Measurements from ENCODE around the gene MAGEC1.
"Not testable (repeated sequence)": the region's sequence is repeated elsewhere in the genome, so short reads cannot be mapped to it uniquely, and the experiment has no call there.

MAGEC1 gene

GRCh38 chrX:141903400-141904155, at the start of gene MAGEC1:
TSS of gene MAGEC1 (plus strand) at chrX:141903894. CDS start at chrX:141905073, 1,179 bp downstream.
- TF ChIP-seq, protein P1, sequence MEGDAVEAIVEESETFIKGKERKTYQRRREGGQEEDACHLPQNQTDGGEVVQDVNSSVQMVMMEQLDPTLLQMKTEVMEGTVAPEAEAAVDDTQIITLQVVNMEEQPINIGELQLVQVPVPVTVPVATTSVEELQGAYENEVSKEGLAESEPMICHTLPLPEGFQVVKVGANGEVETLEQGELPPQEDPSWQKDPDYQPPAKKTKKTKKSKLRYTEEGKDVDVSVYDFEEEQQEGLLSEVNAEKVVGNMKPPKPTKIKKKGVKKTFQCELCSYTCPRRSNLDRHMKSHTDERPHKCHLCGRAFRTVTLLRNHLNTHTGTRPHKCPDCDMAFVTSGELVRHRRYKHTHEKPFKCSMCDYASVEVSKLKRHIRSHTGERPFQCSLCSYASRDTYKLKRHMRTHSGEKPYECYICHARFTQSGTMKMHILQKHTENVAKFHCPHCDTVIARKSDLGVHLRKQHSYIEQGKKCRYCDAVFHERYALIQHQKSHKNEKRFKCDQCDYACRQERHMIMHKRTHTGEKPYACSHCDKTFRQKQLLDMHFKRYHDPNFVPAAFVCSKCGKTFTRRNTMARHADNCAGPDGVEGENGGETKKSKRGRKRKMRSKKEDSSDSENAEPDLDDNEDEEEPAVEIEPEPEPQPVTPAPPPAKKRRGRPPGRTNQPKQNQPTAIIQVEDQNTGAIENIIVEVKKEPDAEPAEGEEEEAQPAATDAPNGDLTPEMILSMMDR (conservative IDR thresholded peaks at IDR 0.05), result no peak
- no peak for TF ChIP-seq ZFX (IDR thresholded peaks at IDR 0.05)
- no peak within 1 kb of the TSS; the same call in 1 of the 2 replicates for H3K27ac ChIP-seq

DNA sequence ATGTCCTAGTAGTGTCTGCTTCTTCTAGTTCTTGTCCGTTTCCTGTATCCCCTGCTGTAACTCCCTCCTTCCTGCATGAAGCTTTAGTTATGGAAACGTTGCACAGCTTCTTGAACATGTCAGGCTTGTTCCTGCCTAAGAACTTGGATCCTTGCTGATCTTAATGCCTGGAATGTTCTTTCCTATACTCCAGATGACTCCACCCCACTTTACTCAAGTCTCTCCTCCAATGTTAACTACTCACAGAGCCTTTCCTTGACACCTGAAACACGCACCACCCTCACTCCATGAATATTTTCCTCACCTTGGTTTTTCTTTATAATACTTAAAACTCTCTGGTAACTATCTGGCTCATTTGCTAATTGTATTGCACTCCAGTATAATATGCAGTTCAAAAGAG, 46.2 kb upstream of the MAGEC1 start:
- no peak overlapping the region for H3K27ac ChIP-seq
- TF ChIP-seq, protein P1 (conservative IDR thresholded peaks at IDR 0.05), result no peak
- TF ChIP-seq ZFX (IDR thresholded peaks at IDR 0.05), result no peak

DNA sequence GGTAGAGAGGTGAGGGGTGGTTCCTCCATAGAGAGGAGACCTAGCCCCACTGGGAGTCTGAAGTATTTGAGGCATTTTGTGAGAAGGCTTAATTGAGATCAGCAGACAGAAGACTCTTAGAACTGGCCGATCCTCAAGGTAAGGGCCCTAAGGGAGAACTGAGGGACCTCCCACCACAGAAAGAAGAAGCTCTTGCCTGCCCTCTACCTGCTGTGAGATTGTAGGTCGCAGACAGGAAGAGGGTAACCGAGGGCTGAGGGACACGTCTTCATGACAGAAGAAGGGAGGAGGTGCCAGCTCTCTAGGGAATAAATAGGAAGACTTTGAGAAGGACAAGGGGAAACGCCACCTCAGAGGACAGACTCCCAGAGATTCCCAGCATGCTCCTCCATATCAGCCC, 24.1 kb upstream of the MAGEC1 start:
- TF ChIP-seq ZFX (IDR thresholded peaks at IDR 0.05), result no peak
- TF ChIP-seq, protein P1 (conservative IDR thresholded peaks at IDR 0.05), result peak; percentile 9; the same call in 1 of the 2 replicates
- no peak overlapping the region for H3K27ac ChIP-seq

GRCh38 chrX:141888811-141889210, 14.9 kb upstream of the MAGEC1 start:
- H3K27ac ChIP-seq, result not testable (repeated sequence)

DNA sequence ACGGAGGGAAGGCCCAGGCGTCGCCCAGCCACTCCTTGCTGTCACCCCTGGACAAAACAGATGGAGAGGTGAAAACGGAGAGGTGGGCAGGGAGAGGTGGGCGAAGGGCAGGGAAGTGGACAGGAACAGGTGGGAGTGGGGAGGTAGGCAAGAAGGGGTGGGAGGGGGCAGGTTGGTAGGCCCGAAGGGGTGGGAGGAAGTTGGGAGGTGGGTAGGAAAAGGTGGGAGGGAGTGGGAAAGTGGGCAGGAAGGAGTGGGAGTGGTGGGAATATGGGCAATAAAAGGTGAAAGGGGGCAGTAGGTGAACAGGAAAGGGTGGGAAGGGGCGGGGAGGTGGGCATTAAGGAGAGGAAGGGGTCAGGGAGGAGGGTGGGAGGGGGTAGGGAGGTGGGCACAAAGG, 9.0 kb upstream of the MAGEC1 start:
- TF ChIP-seq, protein P1 (conservative IDR thresholded peaks at IDR 0.05), result no peak
- TF ChIP-seq ZFX (IDR thresholded peaks at IDR 0.05), result no peak
- H3K27ac ChIP-seq, result no peak overlapping the region

DNA sequence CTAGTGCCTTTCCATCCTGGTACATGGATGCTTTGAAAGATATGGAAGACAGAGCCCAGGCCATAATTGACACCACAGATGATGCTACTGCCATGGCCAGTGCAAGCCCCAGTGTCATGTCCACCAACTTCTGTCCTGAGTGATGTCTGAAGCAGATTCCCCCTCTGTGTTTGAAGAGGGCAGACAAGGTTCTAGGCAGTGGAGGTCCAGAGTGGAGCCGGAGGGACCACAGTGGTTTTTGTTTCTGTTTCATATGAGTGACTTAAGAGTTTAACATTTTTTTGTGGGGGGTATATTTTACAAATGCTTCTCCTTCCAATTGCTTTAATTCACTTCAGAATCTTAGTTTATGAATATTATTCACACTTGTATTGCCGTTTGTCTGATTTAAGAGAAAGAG, 6.0 kb upstream of the MAGEC1 start:
- TF ChIP-seq, protein P1 (conservative IDR thresholded peaks at IDR 0.05), result no peak
- no peak for TF ChIP-seq ZFX (IDR thresholded peaks at IDR 0.05)
- H3K27ac ChIP-seq, result no peak overlapping the region

DNA sequence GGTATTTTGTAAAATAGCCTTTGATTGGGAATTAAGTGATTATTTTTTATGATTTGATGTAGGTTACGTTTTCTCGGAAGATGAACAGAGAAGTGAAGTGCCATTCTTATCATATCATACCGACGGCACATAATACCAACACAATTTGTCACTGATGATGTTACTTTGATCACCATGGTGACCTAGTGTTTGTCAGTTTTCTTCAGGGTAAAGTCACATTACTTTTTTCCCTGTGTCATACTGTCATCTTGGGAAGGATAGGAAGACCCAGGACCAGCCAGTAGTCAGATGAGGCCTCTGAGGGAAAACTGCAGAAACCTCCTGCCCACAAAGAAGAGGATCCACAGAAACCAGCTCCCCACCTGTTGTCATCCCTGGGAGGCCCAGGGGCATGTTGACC, 1.3 kb upstream of the MAGEC1 start:
- H3K27ac ChIP-seq, result no peak overlapping the region; the same call in 1 of the 2 replicates
- TF ChIP-seq, protein P1 (conservative IDR thresholded peaks at IDR 0.05), result no peak
- TF ChIP-seq ZFX (IDR thresholded peaks at IDR 0.05), result no peak

DNA sequence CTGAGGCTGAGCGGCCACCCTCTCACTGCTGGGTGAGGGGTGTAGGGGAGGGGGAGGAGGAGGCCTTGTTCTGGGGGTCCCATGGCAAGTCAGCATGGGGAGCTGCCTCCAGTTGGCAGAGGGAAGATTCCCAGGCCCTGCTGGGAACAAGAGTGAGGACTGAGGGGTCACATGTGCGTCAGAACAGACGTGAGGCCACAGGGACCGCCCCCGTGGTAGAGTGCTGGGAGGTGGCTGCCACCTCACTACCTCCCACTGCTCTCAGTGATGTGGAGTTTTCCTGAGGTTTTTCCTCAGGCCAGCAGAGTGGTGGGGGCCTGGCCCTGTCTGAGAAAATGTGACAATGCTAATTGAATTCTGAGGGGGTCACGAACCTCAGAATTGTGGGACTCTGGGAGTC, 568 bp downstream of the MAGEC1 start:
- TF ChIP-seq, protein P1 (conservative IDR thresholded peaks at IDR 0.05), result no peak
- TF ChIP-seq ZFX (IDR thresholded peaks at IDR 0.05), result no peak
- H3K27ac ChIP-seq, result no peak overlapping the region

Measured in C4-2B (cell line).